Muscle of leg (tissue), 16 donors: ENCODE data around the gene SPDYE9. TPM values are rescaled to one million over a fixed set of nuclear protein-coding genes. Genes with fewer than 3 reads are reported as not detected.
"Not testable (repeated sequence)": the region's sequence is repeated elsewhere in the genome, so short reads cannot be mapped to it uniquely, and the experiment has no call there.

ENCODE experiments used
- DNase-seq: peaks from one replicate; pipeline ENCODE4 v3.0.0; 2013
- H3K27ac ChIP-seq: one replicate; pipeline ENCODE4 v1.5.1; 2013; ENCODE audit warnings: mild to moderate bottlenecking, low read length, control low read depth
- H3K27me3 ChIP-seq: one replicate; pipeline ENCODE4 v1.6.1; 2013; ENCODE audit warnings: low read length; ENCODE audit not compliant: control insufficient read depth, insufficient read depth
- H3K36me3 ChIP-seq: one replicate; pipeline ENCODE4 v1.6.1; 2013; ENCODE audit warnings: low read length; ENCODE audit not compliant: control insufficient read depth, insufficient read depth
- H3K4me1 ChIP-seq: one replicate; pipeline ENCODE4 v1.6.1; 2013; ENCODE audit warnings: low read length; ENCODE audit not compliant: control insufficient read depth, insufficient read depth
- H3K4me3 ChIP-seq: one replicate; pipeline ENCODE4 v1.5.1; 2013; ENCODE audit warnings: low read length, control low read depth
- H3K9me3 ChIP-seq: replicated peaks from 2 replicates; pipeline ENCODE4 v1.6.1; 2013; ENCODE audit warnings: low read depth, low read length; ENCODE audit not compliant: control insufficient read depth
- WGBS: methylation state at CpG from one replicate; pipeline ENCODE4 v1.1.5; 2013; ENCODE audit warnings: missing lambda C conversion rate; ENCODE audit not compliant: insufficient coverage; 5-methylcytosine and 5-hydroxymethylcytosine counted together
- long read RNA-seq, 11 donors: transcript quantifications; one replicate each; lab custom pipeline, GENCODE V29; 2026
- polyA plus RNA-seq, 8 donors: library from polyadenylated mRNA; unstranded; fragments of 120-200 nt; gene quantifications; one replicate each; pipeline versions ENCODE4 v1.2.1 to v1.2.3, GENCODE V29; 2013; ENCODE audit warnings: inconsistent platforms in 1 of 8, low replicate concordance in 1 of 8; ENCODE audit not compliant: insufficient read length in 8 of 8, insufficient read depth in 1 of 8
- total RNA-seq: library from RNA; stranded (reverse); fragments of 120-200 nt; gene quantifications from one replicate; pipeline ENCODE4 v1.2.4, GENCODE V29; 2013

Gene SPDYE9, protein sequence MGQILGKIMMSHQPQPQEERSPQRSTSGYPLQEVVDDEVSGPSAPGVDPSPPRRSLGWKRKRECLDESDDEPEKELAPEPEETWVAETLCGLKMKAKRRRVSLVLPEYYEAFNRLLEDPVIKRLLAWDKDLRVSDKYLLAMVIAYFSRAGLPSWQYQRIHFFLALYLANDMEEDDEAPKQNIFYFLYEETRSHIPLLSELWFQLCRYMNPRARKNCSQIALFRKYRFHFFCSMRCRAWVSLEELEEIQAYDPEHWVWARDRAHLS
- total RNA-seq (0.04 TPM), polyA plus RNA-seq (1 to 10 TPM in 1 of 8 donors, under 1 TPM in 7; 0.10 to 1.2 (median 0.23) TPM)
- long read RNA-seq, donor 1, result 0 reads
- long read RNA-seq, donor 2, result 0 reads
- long read RNA-seq, donor 3, result 0 reads
- long read RNA-seq, donor 4, result 0 reads
- long read RNA-seq, donor 5, result 0 reads
- long read RNA-seq, donor 6, result 0 reads
- long read RNA-seq, donor 7, result 0 reads
- long read RNA-seq, donor 8, partial matches to known transcripts, result 0 of 5 reads
- long read RNA-seq, donor 8, other reads (novel, unspliced or antisense), result 5 of 5 reads
- long read RNA-seq, donor 9, result 0 reads
- long read RNA-seq, donor 10, result 0 reads
- long read RNA-seq, donor 11, result 0 reads

DNA sequence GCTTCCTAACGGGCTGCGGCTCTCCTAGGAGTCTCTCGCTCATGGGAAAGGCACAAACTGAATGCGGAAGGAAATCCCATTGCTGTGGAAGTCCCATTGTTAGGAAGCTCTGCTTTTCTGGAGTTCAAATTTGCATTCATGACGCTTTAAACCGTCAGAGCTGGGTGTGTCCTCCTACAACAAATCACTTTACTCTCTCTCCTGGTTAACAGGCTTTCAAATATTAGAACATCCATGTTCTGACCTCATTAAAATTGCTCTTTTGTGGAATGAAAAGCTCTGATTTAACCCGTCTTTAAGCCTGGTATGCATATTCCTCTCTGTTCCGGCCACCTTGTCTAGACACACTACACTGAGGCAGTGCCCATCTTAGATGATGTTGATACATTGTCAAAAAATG lies at the start of gene SPDYE9:
Gene SPDYE9 (minus strand): TSS at position 101 of the 400 bp plus-strand sequence. CDS start 1,800 bp downstream, outside the sequence.
- H3K36me3 ChIP-seq, H3K9me3 ChIP-seq, H3K27ac ChIP-seq, H3K4me1 ChIP-seq, H3K27me3 ChIP-seq, H3K4me3 ChIP-seq, DNase-seq: not testable (repeated sequence)
- no CpG with 5 or more reads among the region's 8 CpGs for WGBS

- H3K4me1 ChIP-seq, H3K9me3 ChIP-seq, DNase-seq, H3K36me3 ChIP-seq, H3K27me3 ChIP-seq, H3K27ac ChIP-seq, H3K4me3 ChIP-seq: not testable (repeated sequence)
- WGBS, result no CpG with 5 or more reads among the region's 2 CpGs
Observed at GRCh38 chr7:73134866-73135265, 49.0 kb upstream of the SPDYE9 start.

DNA sequence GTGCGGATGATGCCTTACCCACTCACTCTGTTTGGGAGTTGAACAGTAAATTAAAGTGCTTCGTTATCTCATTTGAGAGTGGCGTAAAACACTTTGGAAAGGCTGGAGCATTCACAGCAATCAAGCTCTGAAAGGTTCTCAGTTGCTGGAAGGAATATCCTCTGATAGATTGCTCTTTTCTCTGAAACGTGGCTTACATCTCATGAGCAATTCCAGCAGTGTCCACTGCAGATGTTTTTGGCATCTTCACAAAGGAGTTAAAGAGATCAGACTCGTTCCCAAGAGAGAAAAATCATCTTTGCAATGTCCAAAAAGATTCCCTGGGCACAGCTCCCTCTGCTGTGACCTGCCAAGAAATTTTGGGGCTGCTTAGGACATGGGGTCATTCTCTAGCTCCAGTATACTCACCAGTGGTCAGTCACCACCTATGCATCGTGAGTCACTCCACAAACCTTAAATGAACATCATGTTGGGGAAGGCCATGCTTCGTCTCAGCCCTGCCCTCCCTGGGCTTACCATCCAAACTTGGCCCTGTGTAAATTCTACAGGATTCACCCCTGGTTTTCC lies 46.9 kb upstream of the SPDYE9 start:
- WGBS, result no CpG with 5 or more reads among the region's 7 CpGs
- not testable (repeated sequence) for H3K4me3 ChIP-seq, H3K36me3 ChIP-seq, H3K27ac ChIP-seq, H3K27me3 ChIP-seq, DNase-seq, H3K9me3 ChIP-seq, H3K4me1 ChIP-seq

GRCh38 chr7:73130612-73131011 lies 44.8 kb upstream of the SPDYE9 start:
- not testable (repeated sequence) for H3K36me3 ChIP-seq, H3K27me3 ChIP-seq, H3K4me3 ChIP-seq, DNase-seq, H3K4me1 ChIP-seq, H3K27ac ChIP-seq, H3K9me3 ChIP-seq
- WGBS, result no CpG with 5 or more reads among the region's 2 CpGs

DNA sequence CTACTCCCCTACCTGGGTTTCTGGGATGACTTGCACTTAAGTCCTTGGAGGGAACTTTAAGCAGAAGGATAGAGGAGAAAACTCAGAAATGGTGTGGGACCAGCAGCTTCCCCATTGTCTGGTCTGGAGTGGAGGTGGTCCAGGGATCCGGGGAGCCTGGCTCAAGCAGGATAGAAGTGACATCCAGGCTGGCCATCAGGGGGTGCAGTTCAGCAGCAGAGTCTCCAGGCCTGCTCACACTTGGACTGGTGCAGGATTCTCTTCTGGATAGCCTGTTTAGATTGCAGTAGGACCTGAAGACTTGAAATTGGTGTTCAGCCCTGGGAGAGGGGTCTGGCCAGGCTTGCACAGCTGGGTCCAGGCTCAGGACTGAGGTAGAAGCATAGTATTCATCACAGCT lies 38.3 kb upstream of the SPDYE9 start:
- H3K27me3 ChIP-seq, H3K4me3 ChIP-seq, DNase-seq, H3K27ac ChIP-seq, H3K4me1 ChIP-seq, H3K9me3 ChIP-seq, H3K36me3 ChIP-seq: not testable (repeated sequence)
- no CpG with 5 or more reads among the region's 1 CpG for WGBS

GRCh38 chr7:73122778-73123447 lies 37.1 kb upstream of the SPDYE9 start:
- H3K36me3 ChIP-seq, H3K4me3 ChIP-seq, H3K9me3 ChIP-seq, DNase-seq, H3K27ac ChIP-seq, H3K27me3 ChIP-seq, H3K4me1 ChIP-seq: not testable (repeated sequence)
- no CpG with 5 or more reads among the region's 4 CpGs for WGBS

DNA sequence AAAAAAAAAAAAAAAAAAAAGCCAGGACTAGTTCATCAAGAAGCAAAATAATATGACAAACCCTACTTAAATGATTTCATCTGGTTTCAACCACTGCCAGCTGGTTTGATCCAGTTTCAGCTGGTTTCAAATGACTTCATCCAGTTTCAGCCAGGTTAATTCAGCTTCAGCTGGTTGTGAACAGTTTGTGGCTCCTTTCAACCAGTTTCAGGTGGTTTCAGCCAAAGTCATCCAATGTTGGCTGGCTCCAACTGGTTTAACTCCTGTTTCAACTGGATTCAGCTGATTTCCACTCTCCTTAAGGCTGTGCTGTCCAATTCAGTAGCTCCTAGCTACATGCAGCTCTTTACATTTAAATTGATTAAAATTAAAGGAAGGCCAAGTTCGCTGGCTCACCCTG lies 32.3 kb upstream of the SPDYE9 start:
- WGBS, result no CpG with 5 or more reads among the region's 1 CpG
- H3K4me3 ChIP-seq, H3K9me3 ChIP-seq, DNase-seq, H3K36me3 ChIP-seq, H3K27me3 ChIP-seq, H3K27ac ChIP-seq, H3K4me1 ChIP-seq: not testable (repeated sequence)

DNA sequence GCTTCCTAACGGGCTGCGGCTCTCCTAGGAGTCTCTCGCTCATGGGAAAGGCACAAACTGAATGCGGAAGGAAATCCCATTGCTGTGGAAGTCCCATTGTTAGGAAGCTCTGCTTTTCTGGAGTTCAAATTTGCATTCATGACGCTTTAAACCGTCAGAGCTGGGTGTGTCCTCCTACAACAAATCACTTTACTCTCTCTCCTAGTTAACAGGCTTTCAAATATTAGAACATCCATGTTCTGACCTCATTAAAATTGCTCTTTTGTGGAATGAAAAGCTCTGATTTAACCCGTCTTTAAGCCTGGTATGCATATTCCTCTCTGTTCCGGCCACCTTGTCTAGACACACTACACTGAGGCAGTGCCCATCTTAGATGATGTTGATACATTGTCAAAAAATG lies 28.0 kb downstream of the SPDYE9 start, which contains the start of gene SPDYE11:
Gene SPDYE11 (minus strand): TSS at position 101 of the 400 bp plus-strand sequence. CDS start 1,800 bp downstream, outside the sequence.
- H3K4me1 ChIP-seq, H3K36me3 ChIP-seq, H3K27me3 ChIP-seq, DNase-seq, H3K9me3 ChIP-seq, H3K4me3 ChIP-seq, H3K27ac ChIP-seq: not testable (repeated sequence)
- no CpG with 5 or more reads among the region's 8 CpGs for WGBS

GRCh38 chr7:73029666-73030065 lies 56.2 kb downstream of the SPDYE9 start, which contains the start of gene SPDYE8:
SPDYE8 (minus strand) TSS chr7:73029766; CDS start chr7:73027966, 1,800 bp downstream.
- not testable (repeated sequence) for H3K4me1 ChIP-seq, H3K36me3 ChIP-seq, H3K9me3 ChIP-seq, H3K4me3 ChIP-seq, H3K27ac ChIP-seq, H3K27me3 ChIP-seq, DNase-seq
- no CpG with 5 or more reads among the region's 8 CpGs for WGBS
